Endothelial cell of umbilical vein (primary cell): ENCODE results near the gene CLASP2. TPM values are rescaled to one million over a fixed set of nuclear protein-coding genes. Genes with fewer than 3 reads are reported as not detected.
"Not testable (repeated sequence)": the region's sequence is repeated elsewhere in the genome, so short reads cannot be mapped to it uniquely, and the experiment has no call there.

Experiments
- BruUV-seq: library from RNA; stranded (reverse); fragments of 400-500 nt; replicated peaks from 2 replicates; lab custom pipeline; 2021; lab: Mats Ljungman, UMichigan
- CTCF ChIA-PET: fragments of 300-600, 350-600 bp; sonication (Branson Sonifier 250); formaldehyde crosslinking; loops from one replicate; lab custom pipeline; 2021; ENCODE audit warnings: antibody characterized with exemption, inconsistent platforms; lab: Charles Lee
- POLR2A ChIA-PET: fragments of 300-600, 350-600 bp; sonication (Branson Sonifier 250); formaldehyde crosslinking; loops from one replicate; lab custom pipeline; 2021; ENCODE audit warnings: antibody characterized with exemption, inconsistent platforms; lab: Charles Lee
- DNase-seq: peaks from one replicate; pipeline ENCODE4 v3.0.0-alpha.2; 2011; ENCODE audit warnings: low read depth, low spot score
- FAIRE-seq: peaks from 2 replicates; lab custom pipeline; 2011; peaks lifted over from hg19 to GRCh38; lab: Jason Lieb, UNC
- H2AFZ ChIP-seq: 2 replicates; pipeline ENCODE4 v1.6.0; 2012; ENCODE audit warnings: low read depth, low read length, control low read depth, inconsistent platforms
- H3K27ac ChIP-seq: 2 replicates; pipeline ENCODE4 v1.5.1; 2011; ENCODE audit warnings: low read depth, mild to moderate bottlenecking, control low read depth, low read length, moderate library complexity; ENCODE audit not compliant: insufficient read depth
- H3K27me3 ChIP-seq, 2 experiments: 2 replicates each; pipeline versions ENCODE4 v1.6.0 to v1.6.1; 2011; ENCODE audit warnings: low read length in 2 of 2, mixed read lengths in 1 of 2; ENCODE audit not compliant: control insufficient read depth in 2 of 2, insufficient read depth in 2 of 2
- H3K36me3 ChIP-seq, 2 experiments: 2 replicates in 1 of 2; 3 replicates in 1 of 2; pipeline ENCODE4 v1.5.1; 2011; ENCODE audit warnings: low read length in 2 of 2, mild to moderate bottlenecking in 1 of 2, moderate library complexity in 1 of 2; ENCODE audit not compliant: control insufficient read depth in 2 of 2, insufficient read depth in 2 of 2; ENCODE audit errors: extremely low read depth in 1 of 2
- H3K4me1 ChIP-seq: 3 replicates; pipeline ENCODE4 v1.5.1; 2011; ENCODE audit warnings: mild to moderate bottlenecking, low read length; ENCODE audit not compliant: control insufficient read depth, insufficient read depth; ENCODE audit errors: extremely low read depth
- H3K4me2 ChIP-seq: 2 replicates; pipeline ENCODE4 v1.6.1; 2011; ENCODE audit warnings: low read length, control low read depth, mixed read lengths; ENCODE audit not compliant: insufficient read depth
- H3K4me3 ChIP-seq, 3 experiments: fragments of 200-600 bp in 1 of 3; sonication (generic), shearing (Covaris generic) in 1 of 3; replicated peaks in 1 of 3; 2 replicates each; pipeline ENCODE4 v1.5.1; 2011 to 2016; ENCODE audit warnings: control low read depth in 3 of 3, low read length in 3 of 3, mild to moderate bottlenecking in 2 of 3, inconsistent platforms in 1 of 3, low read depth in 1 of 3, moderate library complexity in 1 of 3; ENCODE audit not compliant: insufficient read depth in 1 of 3
- H3K79me2 ChIP-seq: 2 replicates; pipeline ENCODE4 v1.6.0; 2012; ENCODE audit warnings: low read length, inconsistent platforms; ENCODE audit not compliant: control insufficient read depth, insufficient read depth
- H3K9ac ChIP-seq: replicated peaks from 2 replicates; pipeline ENCODE3; 2011; ENCODE audit warnings: low read length, control low read depth; ENCODE audit not compliant: insufficient read depth; ENCODE audit errors: extremely low read depth
- H3K9me1 ChIP-seq: replicated peaks from 3 replicates; pipeline ENCODE4 v1.6.0; 2011; ENCODE audit warnings: mild to moderate bottlenecking, low read length; ENCODE audit not compliant: control insufficient read depth, insufficient read depth; ENCODE audit errors: extremely low read depth
- H3K9me3 ChIP-seq: replicated peaks from 2 replicates; pipeline ENCODE4 v1.5.1; 2012; ENCODE audit warnings: low read length, inconsistent platforms; ENCODE audit not compliant: control insufficient read depth, insufficient read depth
- H4K20me1 ChIP-seq: replicated peaks from 2 replicates; pipeline ENCODE3; 2011; ENCODE audit warnings: mild to moderate bottlenecking, low read length; ENCODE audit not compliant: control insufficient read depth, insufficient read depth; ENCODE audit errors: extremely low read depth
- CTCF ChIP-seq, 2 donors: IDR thresholded peaks; 1 replicate in 1 of 2; 2 replicates in 1 of 2; pipeline ENCODE4 v1.5.1; 2011; ENCODE audit warnings: low read length in 2 of 2, mild to moderate bottlenecking in 2 of 2, moderate library complexity in 2 of 2, control low read depth in 1 of 2, inconsistent platforms in 1 of 2, low read depth in 1 of 2; ENCODE audit not compliant: insufficient read depth in 1 of 2; ENCODE audit errors: extremely low read depth in 1 of 2
- EZH2 ChIP-seq: IDR thresholded peaks from 2 replicates; pipeline ENCODE4 v1.6.1; 2012; ENCODE audit warnings: borderline replicate concordance, low read depth, mild to moderate bottlenecking, moderate library complexity, low read length, inconsistent platforms; ENCODE audit not compliant: severe bottlenecking
- FOS ChIP-seq: IDR thresholded peaks from 2 replicates; pipeline ENCODE4 v1.6.1; 2011; ENCODE audit warnings: mild to moderate bottlenecking, low read length, moderate library complexity, borderline replicate concordance; ENCODE audit not compliant: insufficient read depth
- GATA2 ChIP-seq: IDR thresholded peaks from 2 replicates; pipeline ENCODE4 v1.7.0; 2011; ENCODE audit warnings: low read depth, mild to moderate bottlenecking, moderate library complexity, mixed read lengths, low read length; ENCODE audit not compliant: insufficient read length, insufficient read depth
- JUN ChIP-seq: IDR thresholded peaks from 2 replicates; pipeline ENCODE4 v1.6.1; 2011; ENCODE audit warnings: borderline replicate concordance, low read depth; ENCODE audit not compliant: insufficient read length, insufficient read depth
- MAX ChIP-seq: IDR thresholded peaks from 2 replicates; pipeline ENCODE4 v1.6.1; 2011; ENCODE audit not compliant: insufficient read depth, insufficient read length
- MYC ChIP-seq: IDR thresholded peaks from one replicate; pipeline ENCODE4 v1.6.1; 2011; ENCODE audit warnings: mild to moderate bottlenecking, low read depth, low read length
- POLR2A ChIP-seq: IDR thresholded peaks from 2 replicates; pipeline ENCODE4 v1.6.1; 2012; ENCODE audit warnings: low read depth, mild to moderate bottlenecking, control low read depth, low read length
- POLR2AphosphoS5 ChIP-seq: IDR thresholded peaks from 2 replicates; pipeline ENCODE4 v1.6.1; 2012; ENCODE audit warnings: low read depth, mild to moderate bottlenecking, control low read depth, low read length, moderate library complexity; ENCODE audit not compliant: insufficient read depth
- dilution Hi-C: fragments of 300-500 bp; cut with MboI; formaldehyde crosslinking; loops from one replicate; pipeline ENCODE4 v1.15.0; 2019; ENCODE audit warnings: low sequenced_read_pairs; ENCODE audit not compliant: extremely low pct_ligation_motif_present
- intact Hi-C: fragments of 100-400 bp; cut with micrococcal nuclease; formaldehyde crosslinking; loops from one replicate; pipeline ENCODE4 v1.10.0; 2022
- polyA plus RNA-seq, 4 experiments: library from polyadenylated mRNA; depleted of rRNA in 3 of 4; stranded (reverse) in 3 of 4; unstranded in 1 of 4; fragments of >200 nt; gene quantifications; 2 replicates each; pipeline versions ENCODE4 v1.2.1 to v1.2.3, GENCODE V29; 2011 to 2012; ENCODE audit warnings: missing spikeins in 1 of 4
- total RNA-seq: library from RNA; stranded (reverse); gene quantifications from 2 replicates; pipeline ENCODE4 v1.2.3, GENCODE V29; 2021

Gene CLASP2
- total and polyA plus RNA-seq, 2 donors (not counting 3 experiments of a cell fraction or from before 2014, with no cell fraction given) = 15.0 to 55.0 TPM

GRCh38 chr3:33652736-33653135, 65.3 kb downstream of the CLASP2 start:
- no peaks in the 10 kb centered on the region for H3K9me3 ChIP-seq
- BruUV-seq = no TSS peak
- POLR2A ChIA-PET = no interaction called here
- CTCF ChIA-PET = interaction anchor here (1.1 to 1.5 kb wide), 2 partner anchors 10 to 123 kb away, joined by 3 to 4 read pairs; no protein-coding TSS in a partner anchor
- peaks cover 5% of the 10 kb centered on the region for H3K4me1 ChIP-seq
- FAIRE-seq = no peak
- DNase-seq = no peak
- no peak overlapping the region for H3K4me2 ChIP-seq
- no peaks in the 10 kb centered on the region for H3K27me3 ChIP-seq
- dilution Hi-C loops (no loop called here), intact Hi-C loops (no loop called here)
- H3K9me1 ChIP-seq = peaks cover 2% of the 10 kb centered on the region
- H2AFZ ChIP-seq = no peak overlapping the region
- H3K9ac ChIP-seq = no peak overlapping the region
- H3K27ac ChIP-seq = no peak overlapping the region
- no peak for TF ChIP-seq CTCF (IDR thresholded peaks at IDR 0.05; ENCODE audit: extremely low read depth in 1 of 2, insufficient read depth in 1 of 2, low read depth in 1 of 2, low read length in 2 of 2)
- TF ChIP-seq POLR2A = no peak
- no peak for TF ChIP-seq GATA2
- no peak for TF ChIP-seq POLR2AphosphoS5
- no peak for TF ChIP-seq FOS
- TF ChIP-seq JUN = no peak
- no peak for TF ChIP-seq EZH2
- TF ChIP-seq MAX = no peak
- TF ChIP-seq MYC = no peak
- no peaks in the 10 kb centered on the region for H3K36me3 ChIP-seq
- peaks cover 11% of the 10 kb centered on the region for H3K79me2 ChIP-seq
- H3K4me3 ChIP-seq = no peak overlapping the region
- H4K20me1 ChIP-seq = no peaks in the 10 kb centered on the region

GRCh38 chr3:33651101-33651500, 67.0 kb downstream of the CLASP2 start:
- FAIRE-seq, dilution Hi-C loops, intact Hi-C loops: not testable (repeated sequence)

More at GRCh38 chr3:33651101-33651500, 67.0 kb downstream of the CLASP2 start:
- DNase-seq, H3K27ac ChIP-seq, H4K20me1 ChIP-seq, BruUV-seq, H3K9ac ChIP-seq, H3K9me3 ChIP-seq, H3K4me3 ChIP-seq, H3K79me2 ChIP-seq, H3K4me1 ChIP-seq, H3K4me2 ChIP-seq, H2AFZ ChIP-seq, H3K9me1 ChIP-seq, H3K27me3 ChIP-seq, POLR2A ChIA-PET, H3K36me3 ChIP-seq: not testable (repeated sequence)
- CTCF ChIA-PET = interaction anchor here (0.7 to 1.5 kb wide), 2 partner anchors 8 to 14 kb away, joined by 4 read pairs; no protein-coding TSS in a partner anchor
